Liver (tissue), 9 donors: ENCODE measurements around the gene TMIGD1. TPM values are rescaled to one million over a fixed set of nuclear protein-coding genes. Genes with fewer than 3 reads are reported as not detected.

ENCODE experiments used
- DNase-seq: peaks from one replicate; pipeline ENCODE4 v3.0.0-alpha.2; 2017; ENCODE audit warnings: low spot score
- H3K27ac ChIP-seq, 2 donors: one replicate each; pipeline ENCODE4 v1.7.0; 2013; ENCODE audit warnings: inconsistent platforms in 2 of 2, low read length in 2 of 2, control low read depth in 1 of 2, low read depth in 1 of 2, mild to moderate bottlenecking in 1 of 2
- H3K27me3 ChIP-seq, 4 donors: one replicate each; pipeline versions ENCODE4 v1.6.1 to v1.7.0; 2013; ENCODE audit warnings: low read length in 3 of 4, inconsistent platforms in 1 of 4, mild to moderate bottlenecking in 1 of 4, moderate library complexity in 1 of 4; ENCODE audit not compliant: control insufficient read depth in 4 of 4, insufficient read depth in 4 of 4
- H3K36me3 ChIP-seq, 4 donors: one replicate each; pipeline versions ENCODE4 v1.6.1 to v1.7.0; 2013; ENCODE audit warnings: low read length in 3 of 4, mild to moderate bottlenecking in 3 of 4, low read depth in 1 of 4, moderate library complexity in 1 of 4; ENCODE audit not compliant: control insufficient read depth in 4 of 4, insufficient read depth in 3 of 4
- H3K4me1 ChIP-seq, 4 donors: one replicate each; pipeline versions ENCODE4 v1.6.1 to v1.7.0; 2013; ENCODE audit warnings: low read length in 3 of 4, mild to moderate bottlenecking in 3 of 4, moderate library complexity in 1 of 4; ENCODE audit not compliant: control insufficient read depth in 4 of 4, insufficient read depth in 4 of 4
- H3K4me3 ChIP-seq, 3 donors: one replicate each; pipeline versions ENCODE4 v1.6.1 to v1.7.0; 2013; ENCODE audit warnings: low read length in 3 of 3, control low read depth in 1 of 3, low read depth in 1 of 3, mild to moderate bottlenecking in 1 of 3
- H3K9ac ChIP-seq, 2 donors: one replicate each; pipeline ENCODE4 v1.7.0; 2013; ENCODE audit warnings: low read length in 2 of 2, mild to moderate bottlenecking in 2 of 2, moderate library complexity in 2 of 2, control low read depth in 1 of 2, low read depth in 1 of 2
- H3K9me3 ChIP-seq, 4 donors: one replicate each; pipeline versions ENCODE4 v1.6.1 to v1.7.0; 2013; ENCODE audit warnings: low read length in 3 of 4; ENCODE audit not compliant: control insufficient read depth in 4 of 4
- CTCF ChIP-seq: fragments of 150-350 bp; IDR thresholded peaks from 2 replicates; pipeline ENCODE4 v1.5.1; 2017; ENCODE audit warnings: improper control_type of control experiment, low read depth, low read length; ENCODE audit not compliant: missing input control
- EGR1 ChIP-seq, 2 donors: IDR thresholded peaks; 2 replicates each; pipeline ENCODE4 v1.6.1; 2016 to 2018; ENCODE audit warnings: antibody characterized with exemption in 2 of 2, low read depth in 2 of 2
- FOXA1 ChIP-seq: IDR thresholded peaks from 2 replicates; pipeline ENCODE4 v1.6.1; 2016; ENCODE audit warnings: antibody characterized with exemption
- GABPA ChIP-seq, 2 donors: IDR thresholded peaks in 1 of 2; conservative IDR thresholded peaks in 1 of 2; 2 replicates each; pipeline ENCODE4 v1.6.1; 2016; ENCODE audit warnings: antibody characterized with exemption in 2 of 2, mild to moderate bottlenecking in 1 of 2, moderate library complexity in 1 of 2
- HNF4A ChIP-seq, 2 donors: conservative IDR thresholded peaks; 2 replicates each; pipeline ENCODE4 v1.6.1; 2016; ENCODE audit warnings: antibody characterized with exemption in 2 of 2, mild to moderate bottlenecking in 2 of 2
- HNF4G ChIP-seq: IDR thresholded peaks from 2 replicates; pipeline ENCODE4 v1.6.1; 2016; ENCODE audit warnings: antibody characterized with exemption
- JUND ChIP-seq, 2 donors: IDR thresholded peaks; 2 replicates each; pipeline ENCODE4 v1.6.1; 2016; ENCODE audit warnings: antibody characterized with exemption in 2 of 2
- MAX ChIP-seq: IDR thresholded peaks from 2 replicates; pipeline ENCODE4 v1.6.1; 2016; ENCODE audit warnings: antibody characterized with exemption
- RAD21 ChIP-seq, 2 donors: IDR thresholded peaks; 2 replicates each; pipeline ENCODE4 v1.6.1; 2016; ENCODE audit warnings: antibody characterized with exemption in 2 of 2, mild to moderate bottlenecking in 2 of 2
- REST ChIP-seq: IDR thresholded peaks from 2 replicates; pipeline ENCODE4 v1.6.1; 2016; ENCODE audit warnings: antibody characterized with exemption, mild to moderate bottlenecking
- RXRA ChIP-seq, 2 donors: IDR thresholded peaks; 2 replicates each; pipeline ENCODE4 v1.6.1; 2017 to 2018; ENCODE audit warnings: antibody characterized with exemption in 2 of 2, mild to moderate bottlenecking in 1 of 2
- SP1 ChIP-seq: IDR thresholded peaks from 2 replicates; pipeline ENCODE4 v1.6.1; 2018; ENCODE audit warnings: antibody characterized with exemption, mild to moderate bottlenecking
- YY1 ChIP-seq: IDR thresholded peaks from 2 replicates; pipeline ENCODE4 v1.6.1; 2016; ENCODE audit warnings: antibody characterized with exemption, mild to moderate bottlenecking
- ZBTB33 ChIP-seq: IDR thresholded peaks from 2 replicates; pipeline ENCODE4 v1.6.1; 2016; ENCODE audit warnings: antibody characterized with exemption
- WGBS: extraction: QIAGEN DNeasy Blood & Tissue Kit; methylation state at CpG from one replicate; pipeline ENCODE4 v1.1.7; 2013; 5-methylcytosine and 5-hydroxymethylcytosine counted together
- polyA plus RNA-seq, 2 donors: library from polyadenylated mRNA; stranded (reverse) in 1 of 2; unstranded in 1 of 2; fragments of 200-250 nt in 1 of 2; fragments of >200 nt in 1 of 2; fragmentation: Nextera tagmentation in 1 of 2; extraction: Ambion mirVana in 1 of 2; gene quantifications; one replicate each; pipeline versions ENCODE4 v1.2.1 to v1.2.3, GENCODE V29; 2013 to 2015
- total RNA-seq, 2 donors: library from RNA; depleted of rRNA; stranded (reverse); fragments of >200 nt; gene quantifications; one replicate each; pipeline ENCODE4 v1.2.3, GENCODE V29; 2014
- TF ChIP-seq, protein P1 (sequence below): IDR thresholded peaks from 2 replicates; pipeline ENCODE4 v1.6.1; 2016; ENCODE audit warnings: antibody characterized with exemption
- donor health status: healthy.
- donor health status: healthy.
- donor health status: healthy.
- donor health status: healthy.
- donor health status: healthy.

The TMIGD1 gene
- total and polyA plus RNA-seq, 4 donors = not detected

DNA sequence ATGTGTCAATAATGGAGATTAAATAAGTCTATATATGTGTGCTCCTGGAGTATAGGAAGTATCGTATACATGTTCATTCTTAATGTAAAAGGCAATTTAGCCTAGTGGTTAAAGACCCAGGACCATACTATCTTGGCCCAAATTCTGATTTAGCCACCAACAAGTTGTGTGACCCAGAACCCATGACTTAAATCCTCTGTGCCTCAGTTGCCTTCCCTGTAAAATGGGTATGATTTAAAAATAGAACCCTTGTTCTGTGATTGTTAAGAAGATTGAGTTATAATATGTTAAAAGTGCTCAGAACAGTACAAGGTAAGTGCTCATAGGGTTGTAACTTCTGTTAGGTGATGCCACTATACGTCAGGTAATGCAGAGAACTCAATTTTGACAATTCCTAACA lies 23.3 kb downstream of the TMIGD1 start:
- Histone ChIP-seq H3K4me1 (no peaks in the 10 kb centered on the region), H3K27me3 (peaks cover 0 to 2% (median 0%) of the 10 kb centered on the region in 4 donors), H3K9me3 (no peaks in the 10 kb centered on the region), H3K27ac (no peak overlapping the region), H3K4me3 (no peak overlapping the region), H3K36me3 (no peaks in the 10 kb centered on the region), H3K9ac (no peak overlapping the region)
- 97% methylated on average over 2 of the region's 2 CpGs for WGBS
- DNase-seq = no peak
- no peak for TF ChIP-seq FOXA1
- TF ChIP-seq GABPA (IDR thresholded peaks at IDR 0.05 in 1 of 2, conservative IDR thresholded peaks at IDR 0.05 in 1 of 2) = no peak
- TF ChIP-seq JUND (IDR thresholded peaks at IDR 0.05) = no peak
- TF ChIP-seq ZBTB33 = no peak
- TF ChIP-seq SP1 = no peak
- no peak for TF ChIP-seq MAX
- TF ChIP-seq, protein P1, sequence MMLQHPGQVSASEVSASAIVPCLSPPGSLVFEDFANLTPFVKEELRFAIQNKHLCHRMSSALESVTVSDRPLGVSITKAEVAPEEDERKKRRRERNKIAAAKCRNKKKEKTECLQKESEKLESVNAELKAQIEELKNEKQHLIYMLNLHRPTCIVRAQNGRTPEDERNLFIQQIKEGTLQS = no peak
- TF ChIP-seq HNF4G = no peak
- TF ChIP-seq RXRA (IDR thresholded peaks at IDR 0.05) = no peak
- no peak for TF ChIP-seq CTCF
- no peak for TF ChIP-seq RAD21 (IDR thresholded peaks at IDR 0.05)
- TF ChIP-seq YY1 = no peak

- Histone ChIP-seq H3K27me3 (peaks cover 0 to 2% (median 0%) of the 10 kb centered on the region in 4 donors), H3K9me3 (no peaks in the 10 kb centered on the region), H3K4me3 (no peak overlapping the region), H3K9ac (no peak overlapping the region), H3K4me1 (no peaks in the 10 kb centered on the region), H3K36me3 (no peaks in the 10 kb centered on the region), H3K27ac (no peak overlapping the region)
- no peak for TF ChIP-seq EGR1 (IDR thresholded peaks at IDR 0.05; ENCODE audit: low read depth in 2 of 2)
- TF ChIP-seq YY1 = no peak
- TF ChIP-seq ZBTB33 = no peak
- no peak for TF ChIP-seq REST
- no peak for TF ChIP-seq FOXA1
- TF ChIP-seq MAX = no peak
- TF ChIP-seq JUND (IDR thresholded peaks at IDR 0.05) = no peak
- TF ChIP-seq GABPA (IDR thresholded peaks at IDR 0.05 in 1 of 2, conservative IDR thresholded peaks at IDR 0.05 in 1 of 2) = no peak
- TF ChIP-seq HNF4A (conservative IDR thresholded peaks at IDR 0.05) = no peak
- no peak for TF ChIP-seq RAD21 (IDR thresholded peaks at IDR 0.05)
- 97% methylated on average over 6 of the region's 6 CpGs for WGBS
- no peak for DNase-seq
Observed at GRCh38 chr17:30309591-30309990, 24.3 kb downstream of the TMIGD1 start.
